NOMO-1 treated with DMSO at 0.1 percent for 48 hours (cell line): ENCODE results near the gene RIPPLY3.
A peak's percentile ranks its signal among the peaks of the same experiment; 100 is the strongest.

Source experiments
- DNase-seq: peaks from one replicate; lab custom pipeline; 2025; ENCODE audit not compliant: unreplicated experiment; lab: John Stamatoyannopoulos, UW

The RIPPLY3 gene, protein sequence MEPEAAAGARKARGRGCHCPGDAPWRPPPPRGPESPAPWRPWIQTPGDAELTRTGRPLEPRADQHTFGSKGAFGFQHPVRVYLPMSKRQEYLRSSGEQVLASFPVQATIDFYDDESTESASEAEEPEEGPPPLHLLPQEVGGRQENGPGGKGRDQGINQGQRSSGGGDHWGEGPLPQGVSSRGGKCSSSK

DNA sequence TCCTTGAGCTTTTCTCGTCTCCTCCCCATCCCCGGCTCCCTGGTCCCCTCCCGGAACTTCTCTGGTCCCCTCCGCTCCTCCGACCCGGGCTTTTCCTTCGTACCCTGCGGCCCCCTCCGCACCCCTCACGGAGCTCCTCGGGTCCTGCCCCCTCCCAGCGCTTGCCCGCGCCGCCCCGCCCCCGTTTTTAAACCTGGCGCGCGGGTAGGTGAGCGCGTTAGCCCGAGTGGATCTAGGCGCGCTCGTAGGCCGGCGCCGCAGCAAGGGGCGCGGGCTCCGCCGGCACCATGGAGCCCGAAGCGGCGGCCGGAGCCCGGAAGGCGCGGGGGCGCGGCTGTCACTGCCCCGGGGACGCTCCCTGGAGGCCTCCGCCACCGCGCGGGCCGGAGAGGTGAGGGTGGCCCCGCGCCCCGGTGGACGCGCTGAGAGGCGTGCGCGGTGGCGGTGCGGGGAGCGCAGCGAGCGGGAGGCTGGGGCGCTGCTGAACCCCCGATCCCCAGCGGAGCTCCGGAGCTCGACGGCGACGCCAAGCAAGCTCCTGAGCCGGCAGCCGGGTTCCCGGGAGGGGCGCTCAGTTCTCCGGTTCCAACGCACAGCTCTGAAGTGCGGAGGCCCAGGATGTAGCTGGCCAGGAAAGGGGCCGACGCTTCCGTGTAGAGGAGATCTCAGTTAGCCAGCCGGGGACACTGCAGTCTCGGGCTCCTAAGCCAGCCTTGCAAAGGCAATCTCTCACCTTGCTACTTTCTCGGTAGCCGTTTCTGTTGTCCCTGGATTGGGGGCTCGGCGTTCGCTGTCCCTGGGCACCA is at the start of gene RIPPLY3:
RIPPLY3 (plus strand) TSS at position 217 of the 806 bp plus-strand sequence; CDS start at position 288, 71 bp downstream.
- peak; percentile 20 for DNase-seq

DNA sequence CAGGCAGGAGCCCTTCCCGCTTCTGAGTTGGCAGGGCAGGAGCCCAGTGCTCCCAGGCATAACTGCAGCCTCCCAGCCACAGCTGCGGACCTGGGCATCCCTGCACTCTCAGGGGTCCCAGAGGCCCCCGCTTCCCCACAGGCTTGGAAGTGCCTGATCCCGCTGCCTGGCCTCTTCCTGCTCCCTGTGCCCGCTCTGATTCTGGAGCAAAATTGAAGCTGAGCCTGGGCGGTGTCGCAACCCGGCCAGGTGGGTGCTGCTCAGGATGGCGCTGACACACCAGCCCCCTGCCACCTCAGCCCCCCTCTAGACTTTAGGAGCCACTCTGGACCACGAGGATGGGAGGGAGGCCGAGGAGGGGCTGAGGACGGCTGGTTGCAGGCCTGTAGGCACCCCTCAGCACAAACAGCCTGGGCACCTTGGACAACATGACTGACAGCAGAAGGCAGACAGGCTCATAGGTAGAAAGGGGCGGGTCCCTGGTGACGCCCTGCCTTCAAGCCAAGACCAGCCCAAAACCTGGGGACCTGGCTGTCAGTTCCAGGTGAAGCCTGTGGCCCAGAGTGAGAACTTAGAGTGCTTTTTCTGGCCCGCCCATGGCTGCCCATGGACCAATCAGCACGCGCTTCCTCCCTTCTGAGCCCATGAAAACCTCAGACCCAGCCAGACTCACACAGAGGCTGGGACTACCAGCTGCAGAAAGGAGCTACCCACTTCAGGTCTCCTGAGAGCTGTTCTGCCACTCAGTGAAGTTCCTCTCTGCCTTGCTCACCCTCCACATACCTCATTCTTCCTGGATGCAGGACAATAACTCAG is 47.3 kb upstream of the RIPPLY3 start:
- no peak for DNase-seq

DNA sequence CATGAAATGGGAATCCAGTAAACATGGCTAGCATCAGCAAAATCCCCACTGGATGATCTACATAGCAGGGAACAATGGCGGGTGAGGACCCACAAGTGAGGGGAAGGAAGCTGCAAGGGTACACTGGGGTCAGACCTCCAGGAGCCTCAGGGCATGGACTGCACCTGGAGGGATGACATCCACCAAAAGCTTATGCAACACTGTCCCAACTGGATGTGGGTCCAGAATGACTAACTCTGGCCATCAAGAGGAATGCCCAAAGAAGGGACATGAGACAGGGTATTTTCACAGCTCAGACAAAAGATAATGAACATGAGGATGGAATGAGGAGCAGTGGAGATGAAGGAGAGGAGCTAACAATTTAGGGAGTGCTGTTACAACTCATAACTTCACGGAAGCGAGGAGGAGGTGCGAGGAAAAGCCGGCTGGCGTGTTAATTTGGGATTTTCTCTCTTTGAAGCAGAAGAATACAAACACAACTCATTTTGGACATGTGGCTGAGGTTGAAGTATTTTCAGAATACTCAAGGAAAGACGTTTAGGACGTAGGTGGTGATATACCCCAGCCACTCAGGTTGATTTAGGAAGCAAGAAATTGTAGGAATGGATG is 45.7 kb upstream of the RIPPLY3 start:
- DNase-seq: no peak

DNA sequence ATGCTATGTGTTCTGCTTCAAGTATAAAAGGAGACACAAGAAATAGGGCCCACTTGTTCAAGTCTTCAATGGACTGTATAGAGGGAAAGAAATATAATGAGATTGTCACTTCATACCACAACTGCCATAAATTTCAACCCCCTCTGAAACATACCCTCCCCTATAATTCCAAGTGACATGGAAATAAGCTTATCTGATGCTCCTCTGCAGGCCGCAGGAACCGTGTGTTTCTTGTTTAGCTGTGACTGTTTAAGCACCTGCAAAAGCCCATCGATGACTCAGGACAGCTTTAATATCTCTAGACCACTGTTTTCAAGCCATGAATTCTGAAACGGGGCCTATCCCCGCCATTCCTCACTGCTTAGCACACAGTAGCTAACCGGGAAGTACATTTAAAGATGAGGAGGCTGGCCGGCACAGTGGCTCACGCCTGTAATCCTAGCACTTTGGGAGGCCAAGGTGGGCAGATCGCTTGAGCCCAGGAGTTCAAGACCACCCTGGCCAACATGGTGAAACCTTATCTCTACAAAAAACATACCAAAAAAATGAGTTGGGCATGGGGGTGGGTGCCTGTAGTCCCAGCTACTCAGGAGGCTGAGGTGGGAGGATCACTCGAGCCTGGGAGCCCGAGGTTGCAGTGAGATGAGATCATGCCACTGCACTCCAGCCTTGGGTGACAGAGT is 44.3 kb upstream of the RIPPLY3 start:
- DNase-seq: no peak

DNA sequence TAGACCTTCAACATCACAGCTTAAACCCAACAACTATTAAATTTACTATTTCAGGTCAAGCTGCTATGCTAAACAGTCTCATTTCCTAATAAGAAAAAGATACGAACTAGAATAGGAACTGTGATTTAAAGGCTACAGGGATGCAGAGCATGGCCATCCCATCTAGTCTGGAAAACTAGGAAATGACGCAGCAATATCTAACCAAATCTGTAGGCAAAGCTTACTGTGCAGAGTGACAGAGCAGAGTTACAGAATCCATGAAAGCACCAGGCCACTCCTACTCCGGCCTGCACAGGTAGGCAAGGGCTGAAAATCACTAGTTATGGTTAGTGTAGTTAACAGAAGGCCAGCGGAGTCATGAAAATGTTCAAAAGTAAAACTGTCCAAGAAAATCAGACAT is 42.1 kb upstream of the RIPPLY3 start:
- no peak for DNase-seq

DNA sequence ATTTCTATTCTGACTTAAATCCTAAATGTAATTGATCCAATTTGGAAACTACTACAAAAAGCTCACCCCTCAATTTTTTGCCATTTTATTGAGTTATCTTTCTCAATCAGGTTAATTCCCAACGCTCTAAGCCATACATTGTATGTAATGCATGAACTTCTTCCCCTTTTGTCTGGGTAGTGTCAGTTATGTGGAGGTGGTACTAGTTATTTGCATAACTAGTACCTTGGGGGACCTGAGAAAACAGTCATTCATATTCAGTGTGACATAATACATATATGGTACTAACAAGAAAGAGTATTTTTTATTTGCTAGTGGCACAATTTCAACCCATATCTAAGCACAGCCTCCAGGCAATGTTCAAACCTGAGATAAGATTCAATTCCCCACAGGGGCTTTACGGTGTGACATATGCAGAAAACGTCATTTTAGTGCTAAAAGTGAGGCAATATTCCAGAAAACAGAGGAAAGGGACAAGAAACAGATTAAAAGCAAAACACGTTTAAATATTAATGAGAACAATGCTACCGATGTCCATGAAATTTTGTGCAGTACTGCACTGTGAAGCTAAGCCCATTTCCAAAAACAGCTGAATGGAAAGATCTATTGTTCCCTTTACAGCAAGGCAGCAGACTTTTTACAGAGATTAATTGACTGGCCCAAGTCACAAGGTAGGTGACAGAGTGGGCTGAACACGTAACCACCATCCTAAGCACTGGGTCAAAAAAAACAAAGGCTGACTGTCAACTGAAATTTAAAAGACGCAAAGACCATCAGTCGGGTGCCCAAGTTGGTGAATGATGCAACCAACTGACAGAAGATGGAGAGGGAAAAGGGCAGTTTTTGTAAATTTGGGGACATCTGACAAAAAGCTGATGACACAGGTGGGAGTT is 41.4 kb upstream of the RIPPLY3 start:
- no peak for DNase-seq

DNA sequence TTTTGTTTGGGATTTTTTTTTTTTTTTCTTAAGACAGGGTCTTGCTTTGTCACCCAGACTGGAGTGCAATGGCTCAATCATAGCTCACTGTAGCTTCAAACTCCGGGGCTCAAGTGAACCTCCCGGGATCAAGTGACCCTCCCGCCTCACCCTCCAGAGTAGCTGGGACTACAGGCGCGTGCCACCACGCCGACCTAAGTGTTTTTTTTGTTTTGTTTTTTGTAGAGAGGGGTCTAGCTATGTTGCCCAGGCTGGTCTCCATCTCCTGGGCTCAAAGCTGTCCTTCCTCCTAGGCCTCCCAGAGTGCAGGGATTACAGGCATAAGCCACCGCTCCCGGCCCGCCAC is 40.8 kb upstream of the RIPPLY3 start:
- no peak for DNase-seq

DNA sequence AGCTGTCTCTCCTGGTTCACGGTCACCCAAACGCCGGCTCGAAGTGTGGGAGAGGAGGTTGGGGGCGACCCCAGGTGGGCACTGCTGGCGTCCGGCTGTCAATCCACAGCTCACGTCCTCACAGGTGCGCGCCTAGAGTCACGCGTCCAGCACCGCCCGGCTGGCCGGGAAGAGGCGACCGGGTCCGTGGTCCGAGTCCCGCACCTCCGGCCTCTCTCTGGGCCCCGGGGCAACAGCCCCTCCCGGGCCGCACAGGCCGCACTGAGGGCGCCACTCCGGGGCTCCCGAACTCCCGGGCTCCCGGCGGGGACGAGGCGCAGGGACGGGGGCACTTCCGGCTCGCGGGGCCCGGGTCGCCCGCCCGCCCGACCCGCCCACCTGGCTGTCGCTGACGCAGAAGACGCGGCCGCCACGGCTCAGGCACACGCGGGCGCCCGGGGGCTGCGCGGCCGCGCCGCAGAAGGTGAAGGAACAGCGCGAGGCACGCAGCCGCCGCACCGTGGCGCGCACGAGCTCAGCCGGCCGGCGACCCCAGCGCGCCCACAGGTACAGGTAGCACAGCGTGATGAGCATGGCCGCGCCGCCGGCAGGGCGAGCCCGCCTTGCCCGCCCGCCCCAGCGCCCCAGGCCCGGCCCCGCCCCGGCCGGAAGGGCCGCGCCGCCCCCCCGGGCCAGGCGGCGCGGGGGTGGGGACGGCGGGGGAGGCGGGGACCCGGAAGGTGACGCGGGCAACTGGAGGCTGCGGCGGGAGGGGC is 40.3 kb upstream of the RIPPLY3 start, which contains the start of gene HLCS:
HLCS (minus strand) TSS at position 604 of the 755 bp plus-strand sequence; CDS start at position 573, 31 bp downstream.
- peak; percentile 47 for DNase-seq

DNA sequence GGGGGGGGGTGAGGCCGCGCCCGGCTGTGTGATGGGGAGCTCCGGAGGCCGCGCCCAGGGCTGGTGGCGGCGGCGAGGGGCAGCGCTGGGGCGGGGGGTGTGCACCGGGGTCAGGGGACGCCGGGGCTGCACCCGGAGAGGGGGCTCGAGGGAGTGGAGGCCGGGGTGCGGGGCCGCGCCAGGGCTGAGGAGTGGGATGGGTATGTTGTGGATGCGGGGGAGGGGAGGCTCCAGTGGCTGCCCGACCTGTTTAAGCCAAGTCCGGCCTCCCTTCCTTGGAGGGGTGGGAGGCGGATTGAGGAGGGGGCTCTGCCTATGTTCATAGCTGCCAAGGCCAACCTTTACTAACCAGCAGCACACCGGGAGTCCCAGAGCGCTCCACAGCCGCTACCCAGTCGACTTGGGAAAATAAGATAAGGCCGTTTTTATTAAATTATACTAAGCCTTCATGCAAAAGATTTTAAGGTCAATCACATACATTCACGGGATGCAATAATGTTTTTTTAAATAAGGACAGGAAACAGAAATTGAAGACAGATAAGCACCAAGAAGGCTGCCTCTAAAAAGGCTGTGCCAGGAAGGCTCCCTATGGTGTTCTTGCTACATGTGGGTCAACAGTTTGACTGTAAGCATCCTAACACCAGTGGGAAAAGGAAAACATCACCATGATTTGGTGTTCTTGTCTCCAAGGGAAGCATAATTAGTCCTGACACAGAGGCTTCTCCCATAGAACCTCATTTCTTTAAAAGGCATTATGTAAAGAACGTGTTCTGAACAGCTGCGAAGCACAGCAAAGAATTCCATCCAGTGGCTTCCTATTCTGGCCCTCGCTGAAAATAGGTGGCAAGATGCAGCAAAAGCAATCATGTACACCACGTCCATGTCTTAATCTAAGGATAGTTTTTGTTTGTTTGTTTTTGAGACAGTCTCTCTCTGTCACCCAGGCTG is 39.4 kb upstream of the RIPPLY3 start:
- no peak for DNase-seq

DNA sequence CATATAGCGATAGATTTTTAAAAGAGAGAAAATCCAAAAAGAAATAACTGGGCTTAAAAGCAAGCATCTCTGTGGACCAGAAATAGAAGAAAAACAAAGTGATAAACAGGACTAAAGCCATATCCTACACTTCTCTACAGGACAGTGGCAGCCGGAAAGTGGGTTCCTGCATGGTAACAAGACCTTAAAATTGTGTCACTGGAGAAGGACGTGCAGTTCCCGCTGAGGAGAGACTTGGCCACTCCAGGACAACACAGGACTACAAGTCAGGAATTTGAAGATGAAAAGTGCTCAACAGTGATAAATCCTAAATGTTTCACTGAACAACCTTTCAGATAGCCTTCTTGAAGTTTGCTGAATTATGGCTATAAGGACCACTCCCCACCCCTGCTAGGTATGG is 38.1 kb upstream of the RIPPLY3 start:
- DNase-seq: no peak

DNA sequence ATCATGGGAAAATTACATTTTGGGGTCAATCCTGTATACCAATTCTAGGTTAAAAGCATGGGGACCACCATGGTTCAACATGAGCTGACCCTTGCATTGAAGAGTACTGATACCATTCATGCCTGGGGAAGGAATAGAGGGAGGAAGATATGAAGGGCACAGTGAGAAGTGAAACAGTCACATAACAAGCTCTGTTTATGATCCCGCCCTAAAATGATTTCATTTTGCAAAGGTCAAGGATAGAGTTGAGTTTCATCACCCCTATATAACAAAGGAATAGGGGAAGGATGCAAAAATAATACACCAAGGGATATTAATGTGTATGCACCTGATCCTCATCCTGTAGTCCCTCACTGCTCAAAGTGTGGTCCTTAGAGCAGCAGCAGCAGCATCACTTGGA is 37.5 kb upstream of the RIPPLY3 start:
- no peak for DNase-seq

DNA sequence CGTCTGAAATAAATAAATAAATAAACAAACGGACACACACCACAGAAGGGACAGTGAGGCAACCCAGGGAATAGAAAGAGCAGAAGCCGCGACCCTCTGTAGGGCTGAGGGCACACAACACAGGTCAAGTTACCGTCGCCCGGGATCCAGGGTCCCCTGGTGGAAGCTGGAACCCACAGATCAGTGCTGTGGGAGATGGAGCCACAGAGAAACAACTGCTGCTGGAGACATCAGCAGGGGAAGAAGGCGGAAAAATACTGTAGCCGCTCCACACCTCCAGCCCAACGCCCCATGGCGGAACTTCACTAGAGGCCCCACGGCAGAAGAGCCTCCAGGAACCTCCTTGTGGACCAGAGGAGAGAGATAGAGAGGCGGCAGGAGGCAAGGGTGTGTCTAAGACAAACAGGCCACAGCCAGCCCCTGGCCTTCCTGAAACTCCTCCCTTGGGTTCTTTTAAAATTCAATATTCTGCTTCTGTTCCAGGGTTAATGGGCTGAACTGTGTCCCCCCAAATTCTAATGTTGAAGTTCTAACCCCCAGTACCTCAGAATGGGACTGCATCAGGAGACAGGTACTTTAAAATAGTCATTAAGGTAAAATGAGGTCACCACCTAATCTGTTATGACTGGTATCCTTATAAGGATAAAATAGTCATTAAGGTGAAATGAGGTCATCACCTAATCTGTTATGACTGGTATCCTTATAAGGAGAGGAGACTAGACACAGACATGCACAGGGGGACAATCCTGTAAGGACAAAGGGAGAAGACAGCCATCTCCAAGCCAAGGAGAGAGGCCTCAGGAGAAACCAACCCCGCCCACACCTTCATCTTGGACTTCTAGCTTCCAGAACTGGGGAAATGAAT is 32.3 kb upstream of the RIPPLY3 start:
- no peak for DNase-seq

DNA sequence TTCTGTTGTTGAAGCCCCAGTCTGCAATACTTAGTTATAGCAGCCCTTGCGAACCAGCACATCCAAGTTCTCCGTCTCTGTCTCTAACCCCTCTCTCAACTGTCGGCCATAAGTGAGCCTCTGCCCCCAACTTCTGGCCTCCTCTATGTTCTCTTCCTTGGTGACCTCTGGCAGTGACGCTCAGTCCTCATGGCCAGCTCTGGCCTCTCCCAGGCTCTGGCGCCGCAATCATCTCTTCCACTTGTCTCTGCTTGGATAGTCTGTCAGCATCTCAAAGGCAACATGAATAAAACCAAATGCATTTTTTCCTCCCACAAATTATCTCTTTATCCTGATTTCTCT is 31.7 kb upstream of the RIPPLY3 start:
- no peak for DNase-seq

DNA sequence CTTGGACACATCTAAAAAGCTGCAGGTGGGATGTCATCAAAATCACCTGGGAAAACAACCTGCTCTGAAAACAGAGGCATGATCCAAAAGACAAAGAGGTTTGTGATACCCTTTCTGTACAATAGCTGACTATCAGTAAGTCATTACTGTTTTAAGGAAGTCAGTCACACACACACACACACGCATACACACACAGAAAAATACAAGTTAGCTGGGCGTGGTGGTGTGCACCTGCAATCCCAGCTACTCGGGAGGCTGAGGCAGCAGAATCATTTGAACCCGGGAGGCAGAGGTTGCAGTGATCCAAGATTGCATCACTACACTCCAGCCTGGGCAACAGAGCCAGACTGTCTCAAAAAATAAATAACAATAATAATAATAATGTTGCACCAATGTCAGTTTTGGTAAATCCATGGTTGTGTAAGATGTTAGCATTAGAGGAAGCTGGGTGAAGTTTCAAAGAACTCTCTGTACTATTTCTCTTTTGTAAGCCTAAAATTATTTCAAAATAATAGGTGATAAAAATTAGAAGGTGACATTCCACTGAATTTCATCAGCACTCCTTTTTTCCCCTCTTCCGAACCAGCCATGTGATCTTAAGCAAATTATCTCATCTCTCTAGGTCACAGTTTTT is 30.2 kb upstream of the RIPPLY3 start:
- no peak for DNase-seq

DNA sequence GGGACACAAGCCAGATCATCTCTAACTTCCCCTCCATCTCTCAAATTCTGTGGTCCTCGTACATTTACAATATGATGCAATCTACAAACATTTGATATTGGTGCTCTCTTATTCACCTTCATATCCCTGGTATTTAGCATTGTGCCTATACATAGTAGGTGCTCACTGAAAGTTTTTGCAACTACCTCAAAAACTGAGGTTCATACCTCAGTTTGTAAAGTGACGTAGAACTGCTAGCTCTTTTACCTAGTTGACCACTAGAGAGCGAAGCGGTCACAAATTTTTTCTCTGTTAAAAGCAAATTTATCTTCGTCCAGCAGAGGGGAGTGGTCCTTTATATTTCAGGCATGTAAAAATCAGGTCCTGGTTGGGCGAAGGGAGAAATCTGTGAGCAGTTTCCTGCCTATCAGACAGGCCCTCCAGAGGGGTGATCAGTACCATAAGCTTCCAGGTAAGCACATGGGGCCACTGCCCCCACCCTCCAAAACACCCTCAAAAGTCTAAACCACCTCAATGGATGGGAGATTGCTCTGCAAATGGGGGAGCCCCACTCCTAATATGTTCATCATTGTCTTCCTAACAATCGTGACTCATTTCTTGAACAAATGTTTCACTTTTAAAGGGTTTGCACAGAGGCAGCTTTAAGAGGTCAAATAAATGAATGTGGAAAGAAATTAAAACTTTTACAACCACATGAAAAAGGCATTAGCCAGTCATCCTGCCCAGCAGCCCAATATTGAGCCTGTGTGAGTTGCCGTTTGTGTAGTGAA is 29.4 kb upstream of the RIPPLY3 start:
- DNase-seq: peak; percentile 67
